ENCODE data around the gene CRKL.

DNA sequence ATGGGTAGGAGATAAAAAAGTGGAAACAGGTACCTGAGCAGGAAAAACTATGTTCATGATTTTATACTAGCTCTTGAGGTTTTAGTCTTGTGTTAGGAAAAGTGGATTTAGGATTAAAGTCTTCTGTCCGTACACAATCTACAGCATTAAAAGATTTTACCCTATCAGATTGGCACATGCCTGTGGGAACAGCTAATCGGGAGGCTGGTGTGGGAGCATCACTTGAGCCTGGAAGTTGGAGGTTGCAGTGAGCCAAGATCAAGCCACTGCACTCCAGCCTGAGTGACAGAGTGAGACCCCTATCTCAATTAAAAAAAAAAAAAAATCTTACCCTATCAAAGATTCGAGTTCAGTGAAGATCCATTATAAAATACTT, 12.2 kb upstream of the CRKL start:
- TF ChIP-seq, protein P1, sequence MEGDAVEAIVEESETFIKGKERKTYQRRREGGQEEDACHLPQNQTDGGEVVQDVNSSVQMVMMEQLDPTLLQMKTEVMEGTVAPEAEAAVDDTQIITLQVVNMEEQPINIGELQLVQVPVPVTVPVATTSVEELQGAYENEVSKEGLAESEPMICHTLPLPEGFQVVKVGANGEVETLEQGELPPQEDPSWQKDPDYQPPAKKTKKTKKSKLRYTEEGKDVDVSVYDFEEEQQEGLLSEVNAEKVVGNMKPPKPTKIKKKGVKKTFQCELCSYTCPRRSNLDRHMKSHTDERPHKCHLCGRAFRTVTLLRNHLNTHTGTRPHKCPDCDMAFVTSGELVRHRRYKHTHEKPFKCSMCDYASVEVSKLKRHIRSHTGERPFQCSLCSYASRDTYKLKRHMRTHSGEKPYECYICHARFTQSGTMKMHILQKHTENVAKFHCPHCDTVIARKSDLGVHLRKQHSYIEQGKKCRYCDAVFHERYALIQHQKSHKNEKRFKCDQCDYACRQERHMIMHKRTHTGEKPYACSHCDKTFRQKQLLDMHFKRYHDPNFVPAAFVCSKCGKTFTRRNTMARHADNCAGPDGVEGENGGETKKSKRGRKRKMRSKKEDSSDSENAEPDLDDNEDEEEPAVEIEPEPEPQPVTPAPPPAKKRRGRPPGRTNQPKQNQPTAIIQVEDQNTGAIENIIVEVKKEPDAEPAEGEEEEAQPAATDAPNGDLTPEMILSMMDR (IDR thresholded peaks at IDR 0.05) = no peak
- TF ChIP-seq POLR2AphosphoS5 (IDR thresholded peaks at IDR 0.05) = no peak
- TF ChIP-seq POLR2A (IDR thresholded peaks at IDR 0.05) = no peak
